Smooth muscle cell (in vitro differentiated cells): ENCODE results near the gene MNX1. TPM values are rescaled to one million over a fixed set of nuclear protein-coding genes. Genes with fewer than 3 reads are reported as not detected.

Experiments used
- DNase-seq: peaks from one replicate; lab custom pipeline; 2025; ENCODE audit not compliant: unreplicated experiment; lab: John Stamatoyannopoulos, UW
- H2AFZ ChIP-seq: fragments of 200-600 bp; sonication (generic); 2 replicates; pipeline ENCODE4 v1.6.0; 2016; ENCODE audit warnings: antibody characterized with exemption, low read depth, mild to moderate bottlenecking
- H3F3A ChIP-seq: fragments of 200-600 bp; sonication (generic); 2 replicates; pipeline ENCODE4 v1.6.0; 2017; ENCODE audit warnings: antibody characterized with exemption, low read depth
- H3K27ac ChIP-seq: fragments of 200-600 bp; sonication (generic); 2 replicates; pipeline ENCODE4 v1.5.1; 2016; ENCODE audit warnings: low read depth, mild to moderate bottlenecking
- H3K27me3 ChIP-seq: fragments of 200-600 bp; sonication (generic); 2 replicates; pipeline ENCODE4 v1.6.1; 2016; ENCODE audit warnings: low read depth, mild to moderate bottlenecking
- H3K36me3 ChIP-seq: fragments of 200-600 bp; sonication (generic); 2 replicates; pipeline ENCODE4 v1.5.1; 2016; ENCODE audit warnings: low read depth
- H3K4me1 ChIP-seq: fragments of 200-600 bp; sonication (generic); 2 replicates; pipeline ENCODE4 v1.5.1; 2016; ENCODE audit warnings: low read depth
- H3K4me2 ChIP-seq: fragments of 200-600 bp; sonication (generic); 2 replicates; pipeline ENCODE4 v1.6.0; 2016; ENCODE audit warnings: mild to moderate bottlenecking
- H3K4me3 ChIP-seq: fragments of 200-600 bp; sonication (generic); 2 replicates; pipeline ENCODE4 v1.5.1; 2016; ENCODE audit warnings: mild to moderate bottlenecking
- H3K79me2 ChIP-seq: fragments of 200-600 bp; sonication (generic); 2 replicates; pipeline ENCODE4 v1.6.0; 2016; ENCODE audit warnings: low read depth, mild to moderate bottlenecking
- H3K9ac ChIP-seq: fragments of 200-600 bp; sonication (generic); 2 replicates; pipeline ENCODE4 v1.6.0; 2016; ENCODE audit warnings: low read depth
- H3K9me3 ChIP-seq: fragments of 200-600 bp; sonication (generic); replicated peaks from 2 replicates; pipeline ENCODE4 v1.5.1; 2016; ENCODE audit warnings: low read depth
- H4K20me1 ChIP-seq: fragments of 200-600 bp; sonication (generic); 2 replicates; pipeline ENCODE4 v1.6.0; 2016; ENCODE audit warnings: low read depth
- WGBS: methylation state at CpG from one replicate; pipeline ENCODE4 v1.1.7; 2016; ENCODE audit warnings: low lambda C conversion rate; 5-methylcytosine and 5-hydroxymethylcytosine counted together
- polyA plus RNA-seq: library from polyadenylated mRNA; unstranded; fragments of >200 nt; fragmentation: Nextera tagmentation; extraction: Ambion mirVana; gene quantifications from 2 replicates; pipeline ENCODE4 v1.2.1, GENCODE V29; 2016
- total RNA-seq: library from RNA; depleted of rRNA; stranded (reverse); fragments of >200 nt; gene quantifications from 2 replicates; pipeline ENCODE4 v1.2.3, GENCODE V29; 2014
- TF ChIP-seq, protein P1 (sequence below): fragments of 200-600 bp; sonication (generic); IDR thresholded peaks from 2 replicates; pipeline ENCODE4 v1.5.1; 2017; ENCODE audit warnings: borderline replicate concordance, mild to moderate bottlenecking, antibody characterized with exemption; ENCODE audit not compliant: insufficient read depth, poor library complexity, severe bottlenecking

MNX1 gene
- total and polyA plus RNA-seq, 2 experiments from 2014 or later: not detected

DNA sequence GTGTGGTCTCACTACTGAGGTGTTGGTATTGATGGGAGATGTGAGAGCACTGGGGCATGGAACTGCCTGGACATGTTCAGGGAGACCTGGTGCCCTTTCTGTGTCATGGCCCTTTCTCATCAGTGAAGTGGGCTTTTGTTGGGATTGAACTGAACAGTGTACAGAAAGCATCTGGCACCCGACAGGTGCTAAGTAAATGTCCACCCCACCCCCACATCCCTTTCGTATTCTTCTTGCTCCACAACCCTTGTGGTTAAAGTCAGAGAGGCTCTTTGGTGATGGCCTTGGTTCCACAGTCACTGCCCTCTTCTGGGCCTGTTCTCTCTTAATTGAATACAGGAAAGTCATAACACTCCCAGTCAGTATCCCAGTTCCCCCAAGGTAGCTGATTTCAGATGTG lies 55.5 kb downstream of the MNX1 start:
- Histone ChIP-seq H3F3A (peaks cover 3% of the 10 kb centered on the region), H3K9ac (no peak overlapping the region), H2AFZ (no peak overlapping the region), H3K4me3 (no peak overlapping the region), H3K79me2 (peaks cover 49% of the 10 kb centered on the region), H3K27ac (no peak overlapping the region), H3K4me2 (no peak overlapping the region), H3K36me3 (peaks cover 13% of the 10 kb centered on the region), H3K27me3 (no peaks in the 10 kb centered on the region), H4K20me1 (peaks cover 63% of the 10 kb centered on the region), H3K9me3 (no peaks in the 10 kb centered on the region), H3K4me1 (peaks cover 6% of the 10 kb centered on the region)
- 96% methylated on average over 2 of the region's 2 CpGs for WGBS
- TF ChIP-seq, protein P1, sequence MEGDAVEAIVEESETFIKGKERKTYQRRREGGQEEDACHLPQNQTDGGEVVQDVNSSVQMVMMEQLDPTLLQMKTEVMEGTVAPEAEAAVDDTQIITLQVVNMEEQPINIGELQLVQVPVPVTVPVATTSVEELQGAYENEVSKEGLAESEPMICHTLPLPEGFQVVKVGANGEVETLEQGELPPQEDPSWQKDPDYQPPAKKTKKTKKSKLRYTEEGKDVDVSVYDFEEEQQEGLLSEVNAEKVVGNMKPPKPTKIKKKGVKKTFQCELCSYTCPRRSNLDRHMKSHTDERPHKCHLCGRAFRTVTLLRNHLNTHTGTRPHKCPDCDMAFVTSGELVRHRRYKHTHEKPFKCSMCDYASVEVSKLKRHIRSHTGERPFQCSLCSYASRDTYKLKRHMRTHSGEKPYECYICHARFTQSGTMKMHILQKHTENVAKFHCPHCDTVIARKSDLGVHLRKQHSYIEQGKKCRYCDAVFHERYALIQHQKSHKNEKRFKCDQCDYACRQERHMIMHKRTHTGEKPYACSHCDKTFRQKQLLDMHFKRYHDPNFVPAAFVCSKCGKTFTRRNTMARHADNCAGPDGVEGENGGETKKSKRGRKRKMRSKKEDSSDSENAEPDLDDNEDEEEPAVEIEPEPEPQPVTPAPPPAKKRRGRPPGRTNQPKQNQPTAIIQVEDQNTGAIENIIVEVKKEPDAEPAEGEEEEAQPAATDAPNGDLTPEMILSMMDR: no peak
- DNase-seq: no peak

Other genes starting within 250 kb of the MNX1 start
- 30.3 and 36.6 TPM in 2 replicates for gene LMBR1, start 117.5 kb downstream of the MNX1 start, total RNA-seq
- gene LMBR1, start 117.5 kb downstream of the MNX1 start, polyA plus RNA-seq: 9.7 and 13.0 TPM in 2 replicates
- 7.5 and 11.4 TPM in 2 replicates for gene NOM1, start 61.0 kb downstream of the MNX1 start, total RNA-seq
- 9.5 and 9.7 TPM in 2 replicates for gene NOM1, start 61.0 kb downstream of the MNX1 start, polyA plus RNA-seq
- 43.1 and 48.0 TPM in 2 replicates for gene UBE3C, start 128.3 kb upstream of the MNX1 start, total RNA-seq
- gene UBE3C, start 128.3 kb upstream of the MNX1 start, polyA plus RNA-seq: 16.3 and 19.5 TPM in 2 replicates